GM13977 (cell line): ENCODE results near the gene AMBP.

Experiments used
- DNase-seq: peaks from one replicate; pipeline ENCODE4 v3.0.0; 2012; ENCODE audit warnings: low spot score
- CTCF ChIP-seq: IDR thresholded peaks from 2 replicates; pipeline ENCODE4 v1.5.1; 2012; ENCODE audit warnings: mild to moderate bottlenecking, control low read depth; ENCODE audit not compliant: insufficient read depth; ENCODE audit errors: extremely low read depth, missing control alignments
- in situ Hi-C: fragments of 300-500 bp; cut with MboI; formaldehyde crosslinking; loops from one replicate; pipeline ENCODE4 v1.12.0; 2022; ENCODE audit warnings: low sequenced_read_pairs, low pct_unique_long_range_greater_than_20kb, mixed read lengths, inconsistent platforms; ENCODE audit not compliant: unreplicated experiment

Gene AMBP

GRCh38 chr9:114031948-114032840 lies 45.9 kb downstream of the AMBP start:
- in situ Hi-C loops, result no loop called here
- no peak for TF ChIP-seq CTCF
- DNase-seq, result no peak

- no peak for TF ChIP-seq CTCF
- in situ Hi-C loops, result no loop called here
- DNase-seq, result no peak
Measured at GRCh38 chr9:114031037-114031630, 47.0 kb downstream of the AMBP start.

- no peak for DNase-seq
- in situ Hi-C loops, result no loop called here
- TF ChIP-seq CTCF, result no peak
Measured at GRCh38 chr9:114030364-114030763, 47.7 kb downstream of the AMBP start.

GRCh38 chr9:114029311-114030170 lies 48.6 kb downstream of the AMBP start:
- DNase-seq, result no peak
- in situ Hi-C loops, result no loop called here
- no peak for TF ChIP-seq CTCF

- no peak for DNase-seq
- in situ Hi-C loops, result no loop called here
- TF ChIP-seq CTCF, result no peak
Measured at GRCh38 chr9:114028646-114029045, 49.5 kb downstream of the AMBP start.

GRCh38 chr9:114027863-114028465 lies 50.1 kb downstream of the AMBP start:
- DNase-seq, result no peak
- in situ Hi-C loops, result no loop called here
- TF ChIP-seq CTCF, result no peak
